Measurements from ENCODE around the gene CTNND2. TPM values are rescaled to one million over a fixed set of nuclear protein-coding genes. Genes with fewer than 3 reads are reported as not detected.

CTNND2 gene
- total RNA-seq, 1 donor from 2014 or later, result 143 TPM

DNA sequence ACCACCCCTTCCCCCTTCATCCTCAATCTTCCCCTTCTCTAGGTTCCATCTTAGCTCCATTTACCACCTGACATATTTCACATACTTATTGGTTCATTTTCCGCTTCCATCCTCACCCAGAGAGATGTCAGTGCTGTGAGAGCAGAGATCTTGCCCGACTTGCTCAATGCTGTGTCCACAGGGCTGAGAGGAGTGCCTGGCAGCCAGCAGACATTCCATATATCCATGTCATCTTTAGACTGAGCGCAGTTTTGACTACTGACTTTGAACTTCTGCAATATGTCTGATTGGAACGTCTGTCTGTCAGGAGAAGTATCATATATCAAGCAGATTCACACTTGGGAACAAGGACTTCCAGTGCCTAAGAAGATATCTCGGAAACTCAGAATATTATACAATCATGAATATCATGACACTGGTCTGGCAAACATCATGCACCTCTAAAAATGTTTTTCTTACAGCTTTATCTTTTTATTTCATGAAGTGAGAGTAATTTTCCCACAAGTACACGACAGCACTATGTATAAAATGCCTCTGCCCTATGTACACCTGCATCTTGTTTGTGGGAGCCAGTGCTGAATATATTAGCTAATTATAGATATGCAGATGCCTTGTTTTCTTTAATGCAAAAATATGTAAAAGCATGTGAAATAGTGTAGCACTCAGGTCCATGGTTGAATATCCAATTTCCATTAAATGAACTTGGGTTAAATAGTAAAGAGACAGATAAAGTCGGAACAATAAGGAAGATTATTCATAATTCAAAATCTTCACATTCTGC lies 689.2 kb downstream of the CTNND2 start:
- H3K27me3 Mint-ChIP-seq, result no peaks in the 10 kb centered on the region
- TF ChIP-seq, protein P1, sequence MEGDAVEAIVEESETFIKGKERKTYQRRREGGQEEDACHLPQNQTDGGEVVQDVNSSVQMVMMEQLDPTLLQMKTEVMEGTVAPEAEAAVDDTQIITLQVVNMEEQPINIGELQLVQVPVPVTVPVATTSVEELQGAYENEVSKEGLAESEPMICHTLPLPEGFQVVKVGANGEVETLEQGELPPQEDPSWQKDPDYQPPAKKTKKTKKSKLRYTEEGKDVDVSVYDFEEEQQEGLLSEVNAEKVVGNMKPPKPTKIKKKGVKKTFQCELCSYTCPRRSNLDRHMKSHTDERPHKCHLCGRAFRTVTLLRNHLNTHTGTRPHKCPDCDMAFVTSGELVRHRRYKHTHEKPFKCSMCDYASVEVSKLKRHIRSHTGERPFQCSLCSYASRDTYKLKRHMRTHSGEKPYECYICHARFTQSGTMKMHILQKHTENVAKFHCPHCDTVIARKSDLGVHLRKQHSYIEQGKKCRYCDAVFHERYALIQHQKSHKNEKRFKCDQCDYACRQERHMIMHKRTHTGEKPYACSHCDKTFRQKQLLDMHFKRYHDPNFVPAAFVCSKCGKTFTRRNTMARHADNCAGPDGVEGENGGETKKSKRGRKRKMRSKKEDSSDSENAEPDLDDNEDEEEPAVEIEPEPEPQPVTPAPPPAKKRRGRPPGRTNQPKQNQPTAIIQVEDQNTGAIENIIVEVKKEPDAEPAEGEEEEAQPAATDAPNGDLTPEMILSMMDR (IDR thresholded peaks at IDR 0.05; ENCODE audit: unreplicated experiment), result no peak
- no peak overlapping the region for H3K27ac Mint-ChIP-seq
- peaks cover 11% of the 10 kb centered on the region for H3K36me3 Mint-ChIP-seq (ENCODE audit: insufficient read depth)
- no peak overlapping the region for H3K4me3 Mint-ChIP-seq (ENCODE audit: low read depth)
- DNase-seq (ENCODE audit: low spot score, unreplicated experiment), result no peak
- H3K4me1 Mint-ChIP-seq (ENCODE audit: low read depth), result no peaks in the 10 kb centered on the region
- no peaks in the 10 kb centered on the region for H3K9me3 Mint-ChIP-seq (ENCODE audit: low read depth)

DNA sequence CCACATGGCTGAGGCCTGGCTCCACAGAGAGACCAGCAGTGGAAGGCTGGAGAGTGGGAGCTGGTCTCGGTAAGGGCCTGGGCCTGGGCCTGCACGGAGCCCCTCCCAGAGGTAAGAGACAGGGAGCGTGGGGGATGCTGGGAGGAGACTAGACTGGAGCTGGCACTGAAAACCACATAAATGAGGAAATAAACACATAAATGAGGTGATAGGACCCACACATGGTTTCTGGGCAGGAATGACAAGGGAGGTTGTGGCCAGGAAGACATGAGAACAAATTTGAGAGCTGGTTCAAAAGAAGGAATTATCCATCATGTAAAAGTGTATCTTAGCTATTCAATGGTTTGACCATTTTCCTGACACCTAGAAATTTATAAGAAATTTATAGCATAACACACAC lies 691.5 kb downstream of the CTNND2 start:
- H3K9me3 Mint-ChIP-seq (ENCODE audit: low read depth), result peaks cover 4% of the 10 kb centered on the region
- no peaks in the 10 kb centered on the region for H3K4me1 Mint-ChIP-seq (ENCODE audit: low read depth)
- no peaks in the 10 kb centered on the region for H3K27me3 Mint-ChIP-seq
- no peak for DNase-seq (ENCODE audit: low spot score, unreplicated experiment)
- peaks cover 2% of the 10 kb centered on the region for H3K36me3 Mint-ChIP-seq (ENCODE audit: insufficient read depth)
- TF ChIP-seq, protein P1 (IDR thresholded peaks at IDR 0.05; ENCODE audit: unreplicated experiment), result no peak
- H3K27ac Mint-ChIP-seq, result no peak overlapping the region
- H3K4me3 Mint-ChIP-seq (ENCODE audit: low read depth), result no peak overlapping the region

DNA sequence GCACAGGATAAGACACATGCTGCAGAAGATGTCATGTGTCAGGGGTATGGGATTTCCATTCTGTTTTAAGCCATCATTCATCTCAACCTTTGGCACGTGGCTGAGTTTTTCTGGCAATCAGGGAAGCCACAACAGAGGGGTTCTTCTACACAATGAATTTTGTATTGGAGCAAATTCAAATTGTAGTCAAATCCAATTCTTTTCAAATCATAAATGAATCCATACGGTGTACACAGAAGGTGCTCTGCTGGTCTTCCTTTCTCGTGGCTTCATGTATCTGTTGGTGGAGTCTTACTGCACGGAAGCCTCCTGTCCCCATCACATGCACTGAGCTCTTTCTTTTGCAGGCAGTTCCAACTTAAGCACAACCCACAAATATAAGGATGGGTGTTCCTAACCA lies 706.5 kb downstream of the CTNND2 start:
- no peak for DNase-seq (ENCODE audit: low spot score, unreplicated experiment)
- H3K27me3 Mint-ChIP-seq, result no peaks in the 10 kb centered on the region
- peaks cover 8% of the 10 kb centered on the region for H3K36me3 Mint-ChIP-seq (ENCODE audit: insufficient read depth)
- H3K27ac Mint-ChIP-seq, result no peak overlapping the region
- TF ChIP-seq, protein P1 (IDR thresholded peaks at IDR 0.05; ENCODE audit: unreplicated experiment), result no peak
- H3K9me3 Mint-ChIP-seq (ENCODE audit: low read depth), result no peaks in the 10 kb centered on the region
- peaks cover 2% of the 10 kb centered on the region for H3K4me1 Mint-ChIP-seq (ENCODE audit: low read depth)
- H3K4me3 Mint-ChIP-seq (ENCODE audit: low read depth), result no peak overlapping the region

DNA sequence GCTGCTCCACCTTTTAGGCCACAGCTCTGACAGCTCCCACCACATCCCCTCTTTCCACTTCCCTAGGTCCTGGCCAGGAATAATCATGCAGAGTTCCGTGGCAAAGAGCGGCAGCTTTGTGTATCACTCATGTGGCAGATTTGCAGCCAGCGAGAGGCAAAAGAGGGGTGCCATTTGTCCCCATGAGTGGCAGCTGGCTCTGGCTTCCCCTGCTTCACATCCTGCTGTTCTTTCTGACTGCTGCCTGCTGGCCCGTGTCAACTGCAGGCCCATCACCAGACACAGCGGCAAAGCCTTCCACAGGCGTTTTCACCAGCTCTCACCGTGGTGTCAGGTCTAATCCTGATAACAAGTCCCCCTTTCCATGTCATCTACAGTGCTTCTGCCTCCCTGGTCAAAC lies 712.6 kb downstream of the CTNND2 start:
- no peak for DNase-seq (ENCODE audit: low spot score, unreplicated experiment)
- H3K4me1 Mint-ChIP-seq (ENCODE audit: low read depth), result peaks cover 2% of the 10 kb centered on the region
- H3K4me3 Mint-ChIP-seq (ENCODE audit: low read depth), result no peak overlapping the region
- H3K36me3 Mint-ChIP-seq (ENCODE audit: insufficient read depth), result peaks cover 9% of the 10 kb centered on the region
- TF ChIP-seq, protein P1 (IDR thresholded peaks at IDR 0.05; ENCODE audit: unreplicated experiment), result no peak
- H3K9me3 Mint-ChIP-seq (ENCODE audit: low read depth), result no peaks in the 10 kb centered on the region
- no peaks in the 10 kb centered on the region for H3K27me3 Mint-ChIP-seq
- H3K27ac Mint-ChIP-seq, result peak overlapping the region; percentile 27

DNA sequence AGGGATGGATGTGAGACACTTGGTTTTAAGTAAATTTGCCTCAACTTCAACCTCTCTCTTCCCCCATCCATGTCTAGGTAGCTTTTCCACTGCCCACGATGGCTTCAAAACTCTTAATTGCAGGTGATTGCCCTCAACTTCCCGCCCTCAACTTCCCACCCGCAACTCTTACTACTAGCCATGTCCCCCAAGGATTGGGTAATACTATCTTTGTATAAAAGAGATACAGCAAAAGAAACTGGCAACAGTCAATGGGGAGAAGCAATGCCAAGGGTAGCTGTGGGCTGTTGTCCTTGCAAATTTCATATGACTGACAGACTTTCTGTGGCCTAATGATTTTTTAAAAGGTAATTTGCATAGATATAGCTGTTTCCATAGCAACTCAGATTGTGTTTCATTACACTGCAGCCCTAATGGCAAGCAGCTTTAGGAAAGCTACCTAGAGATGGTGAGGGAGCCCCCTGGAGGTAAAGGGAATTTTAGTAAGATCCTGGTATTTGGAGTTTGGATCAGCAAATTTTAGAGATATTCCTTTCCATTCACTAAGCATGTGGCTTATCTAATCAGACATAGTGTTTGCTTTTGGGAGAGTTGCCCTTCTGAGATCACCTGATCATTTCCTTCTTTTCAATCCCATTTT lies 721.7 kb downstream of the CTNND2 start:
- DNase-seq (ENCODE audit: low spot score, unreplicated experiment), result no peak
- TF ChIP-seq, protein P1 (IDR thresholded peaks at IDR 0.05; ENCODE audit: unreplicated experiment), result peak; percentile 63
- H3K4me1 Mint-ChIP-seq (ENCODE audit: low read depth), result peaks cover 18% of the 10 kb centered on the region

More for the DNA sequence above, 721.7 kb downstream of the CTNND2 start:
- Mint-ChIP-seq H3K9me3 (ENCODE audit: low read depth) (no peaks in the 10 kb centered on the region), H3K4me3 (ENCODE audit: low read depth) (no peak overlapping the region), H3K27ac (no peak overlapping the region), H3K27me3 (peaks cover 4% of the 10 kb centered on the region), H3K36me3 (ENCODE audit: insufficient read depth) (peaks cover 3% of the 10 kb centered on the region)

All from progenitor cell of endocrine pancreas (in vitro differentiated cells).